WTC11 (cell line): ENCODE results near the gene PPFIBP1.

Source experiments
- ELF4 ChIP-seq: sonication (generic); formaldehyde crosslinking; IDR thresholded peaks from 2 replicates; pipeline ENCODE4 v1.8.1; 2022; ENCODE audit warnings: low read depth, mild to moderate bottlenecking, moderate library complexity, missing genetic modification reagents
- NR3C1 ChIP-seq: sonication (generic); formaldehyde crosslinking; conservative IDR thresholded peaks from 2 replicates; pipeline ENCODE4 v1.8.1; 2023; ENCODE audit warnings: low read depth, mild to moderate bottlenecking, missing genetic modification reagents
- TF ChIP-seq, protein P1 (sequence below): fragments of 200-600 bp; IDR thresholded peaks from 2 replicates; pipeline ENCODE4 v1.8.0; 2022; ENCODE audit warnings: antibody characterized with exemption
- TF ChIP-seq, protein P2 (sequence below): sonication (generic); formaldehyde crosslinking; IDR thresholded peaks from 2 replicates; pipeline ENCODE4 v1.8.0; 2023; ENCODE audit warnings: missing genetic modification reagents
- TF ChIP-seq, protein P3 (sequence below): sonication (generic); formaldehyde crosslinking; IDR thresholded peaks from 2 replicates; pipeline ENCODE4 v1.8.1; 2022; ENCODE audit warnings: low read depth, mild to moderate bottlenecking, moderate library complexity, missing genetic modification reagents, borderline replicate concordance
- TF ChIP-seq, protein P4 (sequence below): sonication (generic); formaldehyde crosslinking; IDR thresholded peaks from 2 replicates; pipeline ENCODE4 v1.8.1; 2023; ENCODE audit warnings: mild to moderate bottlenecking, moderate library complexity, missing genetic modification reagents

DNA sequence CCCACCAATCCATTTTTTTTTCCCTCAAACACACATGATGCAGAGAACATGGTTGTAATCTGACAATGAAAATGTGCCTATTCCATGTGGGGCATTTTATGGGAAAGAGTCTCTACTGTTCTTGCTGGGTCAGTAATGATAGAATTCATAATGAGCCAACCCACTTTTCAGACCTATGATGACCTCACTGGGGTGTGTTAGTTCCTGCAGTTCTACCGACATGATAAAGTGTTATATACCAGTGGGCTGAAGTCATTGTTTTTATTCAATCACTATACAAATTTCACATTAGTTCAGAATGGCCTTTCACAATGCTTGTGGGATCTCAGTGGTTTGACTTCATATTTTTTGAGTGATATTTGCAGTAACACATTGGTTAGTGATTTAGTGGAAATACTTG lies 47.5 kb downstream of the PPFIBP1 start:
- TF ChIP-seq, protein P1, sequence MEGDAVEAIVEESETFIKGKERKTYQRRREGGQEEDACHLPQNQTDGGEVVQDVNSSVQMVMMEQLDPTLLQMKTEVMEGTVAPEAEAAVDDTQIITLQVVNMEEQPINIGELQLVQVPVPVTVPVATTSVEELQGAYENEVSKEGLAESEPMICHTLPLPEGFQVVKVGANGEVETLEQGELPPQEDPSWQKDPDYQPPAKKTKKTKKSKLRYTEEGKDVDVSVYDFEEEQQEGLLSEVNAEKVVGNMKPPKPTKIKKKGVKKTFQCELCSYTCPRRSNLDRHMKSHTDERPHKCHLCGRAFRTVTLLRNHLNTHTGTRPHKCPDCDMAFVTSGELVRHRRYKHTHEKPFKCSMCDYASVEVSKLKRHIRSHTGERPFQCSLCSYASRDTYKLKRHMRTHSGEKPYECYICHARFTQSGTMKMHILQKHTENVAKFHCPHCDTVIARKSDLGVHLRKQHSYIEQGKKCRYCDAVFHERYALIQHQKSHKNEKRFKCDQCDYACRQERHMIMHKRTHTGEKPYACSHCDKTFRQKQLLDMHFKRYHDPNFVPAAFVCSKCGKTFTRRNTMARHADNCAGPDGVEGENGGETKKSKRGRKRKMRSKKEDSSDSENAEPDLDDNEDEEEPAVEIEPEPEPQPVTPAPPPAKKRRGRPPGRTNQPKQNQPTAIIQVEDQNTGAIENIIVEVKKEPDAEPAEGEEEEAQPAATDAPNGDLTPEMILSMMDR = no peak
- TF ChIP-seq, protein P2, sequence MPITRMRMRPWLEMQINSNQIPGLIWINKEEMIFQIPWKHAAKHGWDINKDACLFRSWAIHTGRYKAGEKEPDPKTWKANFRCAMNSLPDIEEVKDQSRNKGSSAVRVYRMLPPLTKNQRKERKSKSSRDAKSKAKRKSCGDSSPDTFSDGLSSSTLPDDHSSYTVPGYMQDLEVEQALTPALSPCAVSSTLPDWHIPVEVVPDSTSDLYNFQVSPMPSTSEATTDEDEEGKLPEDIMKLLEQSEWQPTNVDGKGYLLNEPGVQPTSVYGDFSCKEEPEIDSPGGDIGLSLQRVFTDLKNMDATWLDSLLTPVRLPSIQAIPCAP (CRISPR knock-in tag) = no peak
- TF ChIP-seq NR3C1 (CRISPR knock-in tag) (no peak), ELF4 (CRISPR knock-in tag) (no peak)
- TF ChIP-seq, protein P3, sequence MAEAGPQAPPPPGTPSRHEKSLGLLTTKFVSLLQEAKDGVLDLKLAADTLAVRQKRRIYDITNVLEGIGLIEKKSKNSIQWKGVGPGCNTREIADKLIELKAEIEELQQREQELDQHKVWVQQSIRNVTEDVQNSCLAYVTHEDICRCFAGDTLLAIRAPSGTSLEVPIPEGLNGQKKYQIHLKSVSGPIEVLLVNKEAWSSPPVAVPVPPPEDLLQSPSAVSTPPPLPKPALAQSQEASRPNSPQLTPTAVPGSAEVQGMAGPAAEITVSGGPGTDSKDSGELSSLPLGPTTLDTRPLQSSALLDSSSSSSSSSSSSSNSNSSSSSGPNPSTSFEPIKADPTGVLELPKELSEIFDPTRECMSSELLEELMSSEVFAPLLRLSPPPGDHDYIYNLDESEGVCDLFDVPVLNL (CRISPR knock-in tag) = no peak
- TF ChIP-seq, protein P4, sequence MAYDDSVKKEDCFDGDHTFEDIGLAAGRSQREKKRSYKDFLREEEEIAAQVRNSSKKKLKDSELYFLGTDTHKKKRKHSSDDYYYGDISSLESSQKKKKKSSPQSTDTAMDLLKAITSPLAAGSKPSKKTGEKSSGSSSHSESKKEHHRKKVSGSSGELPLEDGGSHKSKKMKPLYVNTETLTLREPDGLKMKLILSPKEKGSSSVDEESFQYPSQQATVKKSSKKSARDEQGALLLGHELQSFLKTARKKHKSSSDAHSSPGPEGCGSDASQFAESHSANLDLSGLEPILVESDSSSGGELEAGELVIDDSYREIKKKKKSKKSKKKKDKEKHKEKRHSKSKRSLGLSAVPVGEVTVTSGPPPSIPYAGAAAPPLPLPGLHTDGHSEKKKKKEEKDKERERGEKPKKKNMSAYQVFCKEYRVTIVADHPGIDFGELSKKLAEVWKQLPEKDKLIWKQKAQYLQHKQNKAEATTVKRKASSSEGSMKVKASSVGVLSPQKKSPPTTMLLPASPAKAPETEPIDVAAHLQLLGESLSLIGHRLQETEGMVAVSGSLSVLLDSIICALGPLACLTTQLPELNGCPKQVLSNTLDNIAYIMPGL (CRISPR knock-in tag) = no peak
